Measurements from ENCODE around the gene PCF11.

DNA sequence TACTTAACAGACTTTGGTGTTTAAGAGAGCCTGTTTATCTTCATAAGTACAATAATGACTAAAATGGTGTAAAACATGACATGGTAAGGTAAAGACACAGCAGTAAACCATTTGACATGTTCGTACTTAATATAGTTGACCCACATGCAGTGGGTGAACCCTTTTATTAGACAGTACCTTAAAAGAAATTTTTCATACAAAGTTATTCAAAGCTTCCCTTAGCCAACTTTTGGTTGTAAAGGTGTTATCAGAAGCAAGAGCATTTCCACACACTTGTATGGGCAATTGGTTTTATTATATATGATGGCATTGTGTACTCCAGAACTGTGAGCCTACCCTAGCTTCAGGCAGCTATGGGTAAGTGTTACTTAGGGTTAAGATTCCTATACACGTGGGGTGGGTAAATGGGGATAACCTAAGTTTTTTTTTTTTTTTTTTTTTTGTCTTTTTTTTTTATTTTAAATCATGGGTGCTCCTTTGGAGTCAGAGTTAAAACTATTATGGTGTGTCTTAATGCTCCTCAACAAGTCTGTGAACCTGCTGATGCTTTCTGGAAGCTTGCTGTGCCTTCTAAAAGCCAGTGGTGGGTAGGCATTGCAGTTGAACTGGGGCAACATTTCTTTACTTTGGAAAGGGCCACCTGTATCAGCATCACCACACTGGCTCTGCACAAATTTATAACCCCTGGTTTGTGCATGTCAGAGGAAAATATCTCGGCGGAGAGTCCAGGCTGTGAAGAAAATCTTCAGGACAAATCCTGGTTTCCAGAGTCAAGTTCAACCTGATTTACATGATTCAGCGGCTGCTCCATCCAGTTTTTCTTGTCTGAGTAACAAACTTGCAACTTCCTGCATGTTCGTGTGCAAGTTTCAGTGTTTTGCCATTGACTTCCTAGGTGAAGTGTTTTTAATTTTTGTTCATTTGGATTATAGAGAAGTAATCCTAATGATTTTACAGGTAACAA is 3.3 kb downstream of the PCF11 start:
- TF ChIP-seq, protein P1, sequence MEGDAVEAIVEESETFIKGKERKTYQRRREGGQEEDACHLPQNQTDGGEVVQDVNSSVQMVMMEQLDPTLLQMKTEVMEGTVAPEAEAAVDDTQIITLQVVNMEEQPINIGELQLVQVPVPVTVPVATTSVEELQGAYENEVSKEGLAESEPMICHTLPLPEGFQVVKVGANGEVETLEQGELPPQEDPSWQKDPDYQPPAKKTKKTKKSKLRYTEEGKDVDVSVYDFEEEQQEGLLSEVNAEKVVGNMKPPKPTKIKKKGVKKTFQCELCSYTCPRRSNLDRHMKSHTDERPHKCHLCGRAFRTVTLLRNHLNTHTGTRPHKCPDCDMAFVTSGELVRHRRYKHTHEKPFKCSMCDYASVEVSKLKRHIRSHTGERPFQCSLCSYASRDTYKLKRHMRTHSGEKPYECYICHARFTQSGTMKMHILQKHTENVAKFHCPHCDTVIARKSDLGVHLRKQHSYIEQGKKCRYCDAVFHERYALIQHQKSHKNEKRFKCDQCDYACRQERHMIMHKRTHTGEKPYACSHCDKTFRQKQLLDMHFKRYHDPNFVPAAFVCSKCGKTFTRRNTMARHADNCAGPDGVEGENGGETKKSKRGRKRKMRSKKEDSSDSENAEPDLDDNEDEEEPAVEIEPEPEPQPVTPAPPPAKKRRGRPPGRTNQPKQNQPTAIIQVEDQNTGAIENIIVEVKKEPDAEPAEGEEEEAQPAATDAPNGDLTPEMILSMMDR (IDR thresholded peaks at IDR 0.05) = no peak
- TF ChIP-seq POLR2A (IDR thresholded peaks at IDR 0.05) = no peak

Measured in thyroid gland (tissue), 4 donors.